Upper lobe of left lung (tissue), 4 donors: ENCODE data around the gene FOXO4.

Source experiments
- CTCF ChIP-seq, 6 experiments: fragments of 450-650 bp in 4 of 6; fragments of 200-600 bp in 2 of 6; sonication (generic) in 2 of 6; IDR thresholded peaks; one replicate each; pipeline ENCODE4 v1.5.1; 2016 to 2019; ENCODE audit warnings: antibody characterized with exemption in 6 of 6
- EP300 ChIP-seq, 4 donors: sonication (generic); formaldehyde crosslinking; IDR thresholded peaks; one replicate each; pipeline ENCODE4 v1.5.1; 2017; ENCODE audit warnings: antibody characterized with exemption in 4 of 4, control low read depth in 2 of 4
- POLR2A ChIP-seq, 4 donors: fragments of 450-650 bp; IDR thresholded peaks; one replicate each; pipeline ENCODE4 v1.5.1; 2016 to 2017; ENCODE audit warnings: antibody characterized with exemption in 4 of 4, mild to moderate bottlenecking in 2 of 4
- POLR2AphosphoS5 ChIP-seq, 2 donors: sonication (generic); formaldehyde crosslinking; IDR thresholded peaks; one replicate each; pipeline ENCODE4 v1.5.1; 2017; ENCODE audit warnings: antibody characterized with exemption in 2 of 2

GRCh38 chrX:71096760-71097032 lies 1.0 kb downstream of the FOXO4 start:
- no peak for TF ChIP-seq POLR2A (IDR thresholded peaks at IDR 0.05)
- no peak for TF ChIP-seq CTCF (IDR thresholded peaks at IDR 0.05)
- no peak for TF ChIP-seq EP300 (IDR thresholded peaks at IDR 0.05)
- TF ChIP-seq POLR2AphosphoS5 (IDR thresholded peaks at IDR 0.05), result no peak
